GM18861 (cell line): ENCODE data around the gene GID8.

Source experiments
- ATAC-seq: cut with Tn5 transposase; IDR thresholded peaks from one replicate; pipeline ENCODE4 v1.9.1; 2021; ENCODE audit not compliant: unreplicated experiment

Gene GID8

DNA sequence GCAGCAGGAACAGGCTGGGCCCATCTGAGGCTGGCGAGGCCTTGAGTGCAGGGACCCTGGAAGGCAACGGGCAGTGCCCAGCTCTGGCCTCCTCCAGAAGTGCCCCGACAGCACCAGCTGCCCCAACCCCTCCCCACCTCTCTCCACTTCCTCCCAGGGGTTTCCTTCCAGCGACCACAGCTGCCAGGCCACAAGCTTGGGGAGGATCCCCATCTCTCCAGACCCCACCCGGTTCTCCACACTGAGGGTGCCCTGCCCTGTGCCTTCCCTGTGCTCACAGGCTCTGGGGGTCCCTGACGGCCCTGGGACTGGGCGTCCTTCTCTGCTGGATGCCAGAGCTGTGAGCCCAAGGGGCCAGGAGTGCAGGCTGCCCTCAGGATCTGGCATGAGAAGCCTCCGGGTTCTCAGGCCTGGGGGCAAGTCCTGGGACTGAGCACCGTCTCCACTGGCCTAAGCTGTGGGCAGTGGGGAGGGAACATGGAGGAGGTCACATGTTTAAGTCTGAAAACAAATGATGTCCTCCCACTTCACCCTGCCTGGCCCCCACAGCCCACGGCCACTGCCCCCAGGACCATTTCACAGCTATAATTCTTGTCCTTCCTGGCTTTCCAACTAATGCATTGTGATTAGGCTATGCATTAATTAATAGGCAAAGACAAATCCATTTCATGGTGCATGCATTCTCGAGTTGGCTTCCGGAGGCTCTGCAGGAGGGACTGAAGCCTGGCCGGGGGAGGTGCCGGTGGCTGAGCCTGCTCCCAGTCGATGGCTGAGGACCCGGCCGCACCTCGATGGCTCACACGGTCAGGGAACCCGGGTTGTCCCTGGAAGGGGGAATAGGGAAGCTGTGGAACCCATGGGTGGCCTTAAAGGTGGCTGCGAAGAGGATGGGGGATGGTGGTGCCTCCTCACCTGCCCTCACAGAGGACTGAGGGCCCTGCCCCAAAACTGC lies 44.5 kb downstream of the GID8 start:
- ATAC-seq, result no peak

DNA sequence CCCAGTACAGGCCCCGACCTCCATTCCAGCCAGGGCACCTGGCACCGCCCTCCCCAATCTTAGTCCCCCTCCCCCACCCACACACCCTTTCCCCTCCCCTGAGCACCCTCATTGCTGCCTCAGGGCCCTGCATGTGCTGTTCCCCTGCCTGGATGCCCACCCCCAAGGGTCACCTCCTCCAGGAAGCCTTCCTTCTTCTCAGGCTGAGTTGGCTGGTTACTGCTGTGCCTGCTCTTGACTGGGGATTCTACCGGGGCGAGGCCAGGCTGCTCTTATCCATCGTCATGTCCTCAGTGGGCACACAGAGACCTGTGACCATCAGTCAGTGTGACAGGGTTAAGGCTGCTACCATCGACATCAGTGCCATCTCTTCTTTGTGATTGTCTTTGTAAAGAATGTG lies 45.3 kb downstream of the GID8 start:
- no peak for ATAC-seq

DNA sequence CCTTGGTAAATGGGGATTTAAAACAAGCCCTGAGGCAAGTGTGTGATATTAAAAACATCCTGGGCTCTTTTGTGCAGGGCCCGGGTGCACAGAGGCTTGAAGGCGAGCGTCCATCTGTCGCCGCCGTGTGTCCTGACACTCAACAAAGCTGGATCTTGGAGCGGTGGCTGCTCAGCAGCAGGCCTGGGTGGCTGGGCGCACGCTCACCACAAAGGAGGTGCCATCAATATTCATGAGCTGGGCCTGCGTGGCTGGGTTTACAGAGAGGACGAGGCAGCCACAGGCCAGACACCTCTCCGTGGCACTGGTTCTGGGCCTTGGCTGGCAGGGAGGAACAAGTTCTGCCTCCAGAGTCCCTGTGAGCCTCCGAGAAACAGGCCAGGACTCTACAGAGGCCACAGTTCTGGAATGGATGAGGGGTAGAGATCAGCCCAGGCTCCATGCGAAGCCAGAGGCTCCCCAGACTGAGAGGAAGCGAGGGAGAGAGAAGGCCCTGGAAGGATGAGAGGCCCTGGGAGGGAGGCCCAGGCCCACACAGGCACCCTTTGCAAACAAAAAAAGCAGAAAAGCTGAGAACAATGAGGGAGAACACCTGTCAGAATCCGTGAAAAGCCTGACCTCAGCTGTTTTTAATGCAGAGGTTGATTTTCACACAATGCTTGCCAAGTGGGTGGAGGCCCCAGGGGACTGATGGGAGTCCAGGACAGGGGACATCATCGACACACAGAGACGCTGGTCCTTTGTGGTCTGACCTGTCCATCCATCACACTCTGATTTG lies 46.9 kb downstream of the GID8 start:
- ATAC-seq, result no peak

DNA sequence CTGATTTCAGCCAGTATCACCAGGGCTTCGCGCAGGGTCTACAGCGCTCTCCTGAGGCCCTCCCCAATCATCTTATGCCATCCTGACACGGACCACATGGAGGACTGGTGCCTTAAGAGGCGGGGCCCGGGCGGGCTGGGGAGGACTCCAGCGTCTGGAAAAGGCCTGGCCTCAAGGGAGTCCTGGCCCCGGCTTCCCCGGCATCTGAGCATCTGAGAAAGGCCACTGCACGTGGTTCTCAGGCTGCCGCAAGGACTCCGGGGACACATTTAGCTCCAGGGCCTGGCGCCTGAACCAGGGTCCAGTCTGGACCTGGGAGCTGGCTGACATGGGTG lies 47.5 kb downstream of the GID8 start:
- no peak for ATAC-seq

DNA sequence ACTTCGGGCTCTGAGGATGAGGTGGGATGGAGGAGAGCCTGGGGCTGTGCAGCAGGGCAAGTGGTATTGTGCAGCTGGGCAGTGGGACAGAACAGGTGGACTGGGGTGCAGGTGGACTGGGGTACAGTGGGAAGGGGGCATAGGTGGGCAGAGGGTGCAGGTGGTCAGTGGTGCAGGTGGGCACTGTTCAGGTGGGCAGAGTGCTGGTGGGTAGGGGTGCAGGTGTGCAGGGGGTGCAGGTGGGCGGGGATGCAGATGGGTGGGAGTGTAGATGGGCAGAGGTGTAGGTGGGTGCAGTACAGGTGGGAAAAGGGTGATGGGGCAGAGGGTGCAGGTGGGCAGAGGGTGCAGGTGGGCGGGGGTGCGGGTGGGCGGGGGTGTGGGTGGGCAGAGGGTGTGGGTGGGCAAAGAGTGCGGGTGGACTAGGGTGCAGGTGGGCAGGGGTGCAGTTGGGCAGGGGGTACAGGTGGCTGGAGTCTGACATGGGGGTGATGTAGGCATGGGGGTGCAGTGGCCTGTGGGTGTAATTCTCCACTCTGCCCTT lies 48.4 kb downstream of the GID8 start:
- ATAC-seq, result no peak

DNA sequence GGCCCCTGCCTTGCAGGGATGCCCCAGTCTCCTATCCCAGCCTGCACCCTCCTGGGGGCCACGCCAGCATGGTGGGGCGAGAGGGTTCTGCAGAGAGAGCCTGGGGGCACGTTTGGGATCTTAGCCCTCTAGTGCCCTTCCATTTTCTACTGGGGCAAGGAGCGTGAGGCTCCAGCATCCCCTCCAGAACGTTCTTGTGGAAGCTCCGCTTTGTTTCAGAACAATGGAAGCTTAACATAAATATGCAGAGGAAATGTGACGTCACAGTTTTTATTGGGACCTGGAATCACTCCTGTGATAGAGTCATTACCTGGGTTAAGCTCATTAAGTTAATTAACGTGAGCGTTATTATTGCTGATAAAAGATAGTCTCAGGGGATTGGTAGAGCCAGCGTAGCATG lies 49.2 kb downstream of the GID8 start:
- no peak for ATAC-seq

DNA sequence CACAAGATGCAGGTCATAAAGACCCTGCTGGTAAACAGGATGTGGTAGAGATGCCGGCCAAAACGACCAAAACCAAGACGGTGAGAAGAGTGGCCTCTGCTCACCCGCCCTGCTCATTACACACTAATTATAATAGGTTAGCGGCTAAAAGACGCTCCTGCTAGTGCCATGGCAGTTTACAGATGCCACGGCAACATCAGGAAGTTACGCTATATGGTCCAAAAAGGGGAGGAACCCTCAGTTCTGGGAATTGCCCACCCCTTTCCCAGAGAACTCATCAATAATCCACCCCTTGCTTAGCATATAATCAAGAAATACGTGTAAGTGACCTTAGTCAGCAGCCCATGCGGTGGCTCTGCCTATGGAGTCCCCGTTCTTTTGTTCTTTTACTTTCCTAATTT lies 51.3 kb downstream of the GID8 start:
- no peak for ATAC-seq

DNA sequence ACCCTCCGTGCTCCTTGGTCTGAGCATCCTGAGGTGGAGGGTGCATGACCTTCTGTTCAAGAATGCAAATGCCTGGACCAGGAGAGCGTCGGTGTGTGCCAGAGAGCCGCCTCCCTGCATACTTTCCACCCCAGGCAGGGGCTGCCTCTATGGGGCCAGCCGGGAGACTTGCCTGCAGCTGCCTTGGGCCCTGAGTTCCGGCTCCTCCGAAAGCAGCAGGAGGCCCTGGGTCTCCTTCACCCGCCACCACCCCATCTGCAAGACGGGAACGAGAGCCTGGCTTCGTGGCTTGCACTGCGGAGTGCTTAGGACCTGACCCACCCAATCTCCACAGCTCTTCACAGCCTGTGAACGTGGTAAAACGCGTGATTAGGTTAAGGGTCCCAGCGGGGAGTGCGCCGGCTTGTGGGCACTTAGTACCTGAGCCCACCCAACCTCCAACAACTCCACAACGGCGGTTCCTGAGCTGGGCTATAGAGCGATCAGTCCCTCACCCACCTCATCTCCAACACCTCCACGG lies 52.4 kb downstream of the GID8 start:
- ATAC-seq, result no peak

DNA sequence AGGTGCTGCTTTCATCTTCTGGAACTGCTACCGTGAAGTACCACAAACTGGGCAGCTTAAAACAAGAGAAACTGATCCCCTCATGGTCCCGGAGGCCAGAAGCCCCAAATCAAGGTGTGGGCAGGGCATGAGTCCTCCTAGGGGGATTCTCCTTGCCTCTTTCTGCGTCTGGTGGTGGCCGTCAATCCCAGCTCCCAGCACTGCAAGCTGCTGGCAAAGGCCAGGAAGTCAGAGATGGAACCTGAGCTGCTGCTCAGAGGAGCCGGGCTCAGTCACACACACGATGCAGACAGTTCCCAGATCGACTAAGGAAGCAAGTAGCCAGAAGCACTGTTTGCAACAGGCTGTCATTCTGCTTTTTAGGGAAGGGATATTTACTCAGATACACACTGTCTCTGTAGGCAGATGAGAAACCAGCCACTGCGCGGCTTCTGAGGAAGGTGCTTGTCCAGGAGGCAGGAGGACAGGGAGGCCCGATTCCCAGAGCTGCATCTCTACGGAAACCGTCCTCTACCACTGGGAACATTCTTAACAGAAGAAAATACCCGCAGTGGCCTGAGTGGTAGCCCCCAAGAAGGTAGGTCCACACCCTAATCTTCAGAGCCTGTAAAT lies 53.4 kb downstream of the GID8 start:
- ATAC-seq, result no peak

DNA sequence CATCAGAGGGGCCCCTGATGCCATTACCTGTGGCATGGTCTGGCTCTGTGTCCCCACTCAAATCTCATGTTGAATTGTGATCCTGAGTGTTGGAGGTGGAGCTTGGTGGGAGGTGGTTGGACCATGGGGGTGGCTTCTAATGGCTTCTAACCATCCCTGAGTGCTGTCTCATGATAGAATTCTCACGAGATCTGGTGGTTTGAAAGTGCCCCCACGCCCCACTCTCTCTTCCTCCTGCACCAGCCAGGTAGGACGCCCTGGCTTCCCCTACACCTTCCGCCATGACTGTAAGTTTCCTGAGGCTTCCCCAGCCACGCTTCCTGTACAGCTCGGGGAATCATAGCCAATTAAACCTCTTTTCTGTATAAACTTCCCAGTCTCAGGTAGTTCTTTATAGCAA lies 53.9 kb downstream of the GID8 start:
- ATAC-seq, result no peak

DNA sequence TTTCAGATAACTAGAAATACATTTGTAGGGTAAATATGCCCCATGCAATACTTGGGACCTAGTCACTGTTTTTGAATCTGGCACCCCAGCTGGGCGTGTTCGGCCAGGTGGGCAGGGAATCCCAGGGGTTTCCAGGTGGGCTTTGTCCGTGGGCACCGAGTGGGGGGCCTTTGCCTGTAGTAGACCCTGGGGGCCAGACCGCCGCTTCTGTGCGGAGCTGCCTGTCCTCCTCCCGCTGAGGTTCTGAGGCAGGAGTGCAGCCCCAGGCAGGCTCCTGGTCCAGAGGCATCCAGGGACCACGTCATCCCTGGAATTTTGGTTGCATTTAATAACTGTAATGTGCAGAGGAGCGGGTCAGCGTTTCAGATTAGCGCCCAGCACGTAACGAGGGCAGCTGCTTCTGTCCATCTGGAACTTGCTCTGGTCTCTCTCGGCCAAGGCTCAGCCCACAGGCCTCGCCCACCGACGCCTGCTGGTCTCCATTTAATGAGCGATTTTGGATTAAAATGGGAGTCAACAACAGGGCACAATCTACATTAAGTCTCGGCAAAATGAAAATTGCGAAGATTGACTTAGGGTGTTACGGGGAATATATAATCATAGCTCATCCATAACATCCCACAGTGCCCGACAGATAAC lies 56.0 kb downstream of the GID8 start:
- ATAC-seq, result no peak

DNA sequence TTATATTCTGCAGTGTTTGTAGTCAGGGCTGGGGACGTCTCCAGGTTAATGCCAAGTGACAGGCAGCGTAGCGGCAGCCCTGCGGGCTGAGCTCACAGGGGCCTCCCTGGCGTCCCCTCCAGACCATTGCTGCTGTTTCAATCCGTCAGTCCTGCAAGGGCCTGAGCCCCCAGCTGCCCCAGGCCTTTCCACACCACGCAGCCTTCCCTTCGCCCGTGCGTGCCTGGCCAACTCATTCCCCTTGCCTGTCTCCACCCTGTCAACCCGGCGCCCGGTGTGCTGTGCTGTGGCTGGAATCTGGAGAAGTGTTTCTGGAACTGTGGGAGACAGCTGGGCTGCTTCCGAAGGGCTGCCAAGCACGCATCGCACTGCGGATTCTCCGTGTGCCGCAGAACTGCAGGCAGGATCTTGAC lies 56.9 kb downstream of the GID8 start:
- ATAC-seq, result no peak

DNA sequence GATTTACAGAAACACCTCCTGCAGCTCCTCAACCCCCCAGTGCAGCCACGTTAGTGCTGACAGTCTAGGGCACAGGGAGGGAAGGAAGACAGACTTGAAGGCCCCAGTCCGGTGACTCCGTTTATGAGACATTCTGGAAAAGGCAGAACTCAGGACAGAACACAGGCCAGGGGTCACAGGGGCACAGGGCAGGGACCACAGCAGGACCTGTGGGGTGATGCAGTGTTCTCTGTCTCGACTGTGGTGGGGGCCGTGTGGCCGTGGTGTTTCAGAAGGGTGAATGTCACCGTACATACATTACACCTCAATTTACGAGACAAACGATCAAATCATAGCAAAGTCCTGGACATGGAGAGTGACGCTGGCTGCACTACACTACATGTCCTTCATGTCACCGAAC lies 57.5 kb downstream of the GID8 start:
- no peak for ATAC-seq

DNA sequence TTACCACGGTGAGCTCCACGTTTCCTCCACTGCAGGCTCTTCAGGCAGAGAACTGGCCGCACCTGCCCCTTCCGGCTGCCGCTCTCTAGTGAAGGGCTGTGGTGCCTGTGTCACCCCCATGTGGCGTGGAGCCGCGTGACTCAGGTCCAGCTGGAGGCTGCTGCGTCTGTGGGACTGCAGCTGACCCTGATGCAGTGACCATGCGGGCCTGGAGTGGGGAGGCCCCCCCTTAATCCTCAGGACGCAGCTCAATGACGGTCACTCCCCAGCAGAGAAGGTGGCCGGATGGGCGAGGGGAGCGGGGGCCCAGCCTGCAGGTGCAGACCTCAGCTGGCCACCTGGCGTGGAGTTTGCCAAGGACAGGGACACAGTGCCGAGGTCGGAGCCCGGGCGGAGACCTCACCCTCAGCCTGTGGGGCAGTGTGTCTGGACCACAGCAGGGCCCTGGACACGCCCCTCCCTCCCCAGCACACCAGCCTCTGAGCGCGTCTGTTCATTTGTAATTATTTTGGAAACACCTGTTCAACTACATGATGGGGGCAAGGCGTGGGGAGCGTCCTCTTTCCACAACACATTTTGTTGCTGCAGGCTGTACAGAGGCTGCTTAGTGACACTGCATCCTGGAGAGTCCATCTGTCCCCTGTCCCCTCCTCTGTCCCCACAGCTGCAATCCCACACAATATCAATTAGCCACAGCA lies 58.1 kb downstream of the GID8 start:
- ATAC-seq, result no peak

DNA sequence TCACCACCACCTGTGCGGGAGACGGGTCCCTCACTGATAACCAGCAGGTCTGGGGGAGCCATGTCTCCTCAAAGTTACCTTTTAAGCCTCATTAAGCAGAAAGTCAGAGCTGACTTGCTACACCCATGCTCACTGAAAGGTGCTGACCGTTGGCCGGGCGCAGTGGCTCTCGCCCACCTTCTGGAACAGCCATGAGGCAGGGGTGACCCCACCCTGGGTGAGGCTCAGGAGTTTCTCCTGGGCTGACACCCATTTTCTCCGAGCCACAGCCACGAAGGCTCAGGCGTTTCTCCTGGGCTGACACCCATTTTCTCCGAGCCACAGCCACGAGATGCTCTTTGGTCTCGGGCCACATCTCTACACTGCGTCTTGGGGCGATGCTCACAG lies 58.6 kb downstream of the GID8 start:
- ATAC-seq, result no peak

DNA sequence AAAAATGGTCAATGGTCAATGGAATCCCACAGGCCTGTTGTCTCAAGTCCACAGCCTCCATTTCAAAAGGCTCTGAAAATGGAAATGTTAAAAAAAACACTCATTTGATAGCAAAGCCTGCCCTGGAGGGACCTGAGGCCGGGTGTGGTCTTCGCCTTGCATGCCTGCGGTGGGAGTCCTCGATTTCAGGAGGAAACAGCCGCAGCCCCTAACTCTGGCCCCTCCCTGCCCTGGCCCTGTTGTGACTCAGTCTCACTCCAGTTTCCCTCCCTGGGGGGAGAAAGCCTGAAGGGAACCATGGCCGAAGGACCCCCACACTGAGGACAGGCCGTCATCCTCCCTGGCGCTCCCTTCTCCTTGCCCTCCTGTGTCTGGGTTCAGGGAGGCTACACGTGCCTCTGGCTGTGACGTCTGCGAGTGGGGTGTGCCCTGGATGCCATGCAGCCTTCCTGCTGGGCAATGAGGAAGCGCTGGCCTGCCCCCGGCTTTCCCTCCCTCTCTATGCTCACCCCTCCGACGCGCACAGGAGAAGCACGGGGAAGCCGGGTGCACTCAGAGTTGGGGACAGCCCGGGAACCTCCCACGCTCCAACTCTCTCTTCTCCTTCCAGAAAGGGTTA lies 59.6 kb downstream of the GID8 start:
- ATAC-seq, result no peak
